Activated naive CD8-positive, alpha-beta T cell treated with anti-CD3 and anti-CD28 coated beads, Interleukin-2, amount 10 ng/mL, durations not matched to agents 7 days and 5 days (primary cell): ENCODE results near the gene CCL11. TPM values are rescaled to one million over a fixed set of nuclear protein-coding genes. Genes with fewer than 3 reads are reported as not detected.

Experiments
- total RNA-seq, 2 experiments: library from RNA; stranded (reverse); gene quantifications; one replicate each; pipeline ENCODE4 v1.2.3, GENCODE V29; 2021

Gene CCL11
- total RNA-seq, 2 experiments from 2014 or later: not detected

Other genes with a start within 250 kb of the CCL11 start
- 1 to 10 TPM; 6.9 to 9.4 TPM for gene CCL2, start 30.5 kb upstream of the CCL11 start, total RNA-seq
- gene CCL7, start 15.5 kb upstream of the CCL11 start, total RNA-seq: not detected
- gene CCL8, start 33.7 kb downstream of the CCL11 start, total RNA-seq: not detected
- not detected for gene CCL13, start 70.7 kb downstream of the CCL11 start, total RNA-seq
- gene CCL1, start 77.5 kb downstream of the CCL11 start, total RNA-seq: not detected